BJ (cell line): ENCODE results near the gene SERPINB7. TPM values are rescaled to one million over a fixed set of nuclear protein-coding genes. Genes with fewer than 3 reads are reported as not detected.

Experiments
- CTCF ChIA-PET: fragments of 350-600 bp; formaldehyde crosslinking; extraction: SDS; loops from one replicate; lab custom pipeline; 2021; ENCODE audit warnings: antibody characterized with exemption, inconsistent platforms; lab: Yijun Ruan, JAX
- POLR2A ChIA-PET: fragments of 300-600 bp; sonication (Branson Sonifier 250); formaldehyde crosslinking; extraction: SDS; loops from one replicate; lab custom pipeline; 2021; ENCODE audit warnings: antibody characterized with exemption; lab: Charles Lee
- DNase-seq: peaks from one replicate; pipeline ENCODE4 v3.0.0-alpha.2; 2011; ENCODE audit warnings: low read depth
- H3K27me3 ChIP-seq: 2 replicates; pipeline ENCODE4 v1.6.0; 2011; ENCODE audit warnings: low read length; ENCODE audit not compliant: control insufficient read depth, insufficient read depth
- H3K36me3 ChIP-seq: 2 replicates; pipeline ENCODE4 v1.5.1; 2011; ENCODE audit warnings: low read length; ENCODE audit not compliant: control insufficient read depth, insufficient read depth
- H3K4me3 ChIP-seq: 2 replicates; pipeline ENCODE4 v1.5.1; 2011; ENCODE audit warnings: low read depth, mild to moderate bottlenecking, control low read depth, low read length
- CTCF ChIP-seq: IDR thresholded peaks from 2 replicates; pipeline ENCODE4 v1.5.1; 2011; ENCODE audit warnings: low read depth, mild to moderate bottlenecking, control low read depth, inconsistent platforms, low read length, moderate library complexity; ENCODE audit not compliant: insufficient read depth
- polyA plus RNA-seq: library from polyadenylated mRNA; depleted of rRNA; stranded (reverse); fragments of >200 nt; gene quantifications from 2 replicates; pipeline ENCODE4 v1.2.3, GENCODE V29; 2011

The SERPINB7 gene
- polyA plus RNA-seq, 1 experiment: 149 TPM

GRCh38 chr18:63828120-63828519, 52.9 kb downstream of the SERPINB7 start:
- no peak for DNase-seq
- CTCF ChIA-PET: interaction anchor here (0.6 to 0.9 kb wide), 2 partner anchors 27 to 250 kb away, joined by 3 to 5 read pairs; no protein-coding TSS in a partner anchor
- Histone ChIP-seq H3K27me3 (no peaks in the 10 kb centered on the region), H3K36me3 (no peaks in the 10 kb centered on the region), H3K4me3 (peak overlapping the region; percentile 5; the same call in 1 of the 2 replicates)
- no peak for TF ChIP-seq CTCF
- POLR2A ChIA-PET: no interaction called here

DNA sequence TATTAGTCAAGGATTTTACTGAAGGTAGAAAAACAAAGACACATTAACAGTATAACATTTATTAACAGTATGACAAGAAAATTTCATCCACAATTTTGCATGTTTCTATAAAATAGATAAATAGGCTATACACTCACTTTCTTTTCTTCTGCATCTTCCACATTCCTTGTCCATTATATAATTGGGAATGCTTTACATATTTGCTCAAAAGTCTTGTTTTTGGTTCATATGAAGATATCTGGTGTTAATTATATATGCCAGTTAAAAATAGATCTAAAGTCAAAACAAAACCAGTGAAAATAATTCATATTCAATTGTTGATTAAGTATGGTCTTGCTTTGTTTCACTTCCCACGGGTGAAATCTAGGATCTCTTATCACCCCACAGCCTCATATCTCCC, 53.4 kb downstream of the SERPINB7 start:
- POLR2A ChIA-PET: no interaction called here
- Histone ChIP-seq H3K27me3 (no peaks in the 10 kb centered on the region), H3K36me3 (no peaks in the 10 kb centered on the region), H3K4me3 (peak overlapping the region; percentile 6; the same call in 1 of the 2 replicates)
- CTCF ChIA-PET: interaction anchor here (1.0 kb wide), 1 partner anchor 14 kb away, joined by 4 read pairs; no protein-coding TSS in a partner anchor
- DNase-seq: no peak
- TF ChIP-seq CTCF: no peak

DNA sequence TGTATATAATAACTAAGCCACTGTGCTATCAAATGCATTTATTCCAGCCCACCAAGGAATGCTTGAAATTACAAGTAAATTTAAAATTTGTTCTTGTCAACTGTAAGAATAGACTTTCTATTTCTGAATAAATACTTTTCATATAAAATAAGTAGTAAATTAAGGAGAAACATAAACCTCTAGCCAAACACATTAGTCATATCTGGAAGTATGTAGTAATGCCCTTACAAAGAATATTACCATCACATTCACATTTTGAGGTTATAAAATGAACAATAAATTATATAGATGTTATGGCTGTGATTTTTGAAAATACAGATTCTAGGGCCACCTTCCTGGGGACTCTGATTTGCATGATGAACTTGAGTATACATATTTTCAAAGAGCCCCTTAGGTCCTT, 54.7 kb downstream of the SERPINB7 start:
- Histone ChIP-seq H3K27me3 (no peaks in the 10 kb centered on the region), H3K36me3 (no peaks in the 10 kb centered on the region), H3K4me3 (no peak overlapping the region)
- POLR2A ChIA-PET: interaction anchor here (1.8 kb wide), 1 partner anchor 12 kb away, joined by 6 read pairs; no protein-coding TSS in a partner anchor
- no peak for TF ChIP-seq CTCF
- no peak for DNase-seq
- CTCF ChIA-PET: interaction anchor here (0.9 kb wide), 1 partner anchor 107 kb away, joined by 3 read pairs; no protein-coding TSS in a partner anchor

GRCh38 chr18:63831080-63831788, 56.0 kb downstream of the SERPINB7 start:
- H3K4me3 ChIP-seq: no peak overlapping the region
- DNase-seq: peak; percentile 49
- TF ChIP-seq CTCF: no peak
- H3K36me3 ChIP-seq: no peaks in the 10 kb centered on the region
- H3K27me3 ChIP-seq: no peaks in the 10 kb centered on the region
- POLR2A ChIA-PET: interaction anchor here (1.8 kb wide), 1 partner anchor 13 kb away, joined by 6 read pairs; no protein-coding TSS in a partner anchor
- CTCF ChIA-PET: interaction anchor here (0.9 to 1.0 kb wide), 7 partner anchors 9 to 148 kb away, joined by 3 to 5 read pairs (median 3); no protein-coding TSS in a partner anchor

GRCh38 chr18:63832470-63832869, 57.3 kb downstream of the SERPINB7 start:
- no peak for TF ChIP-seq CTCF
- CTCF ChIA-PET: no interaction called here

More at GRCh38 chr18:63832470-63832869, 57.3 kb downstream of the SERPINB7 start:
- POLR2A ChIA-PET: no interaction called here
- H3K4me3 ChIP-seq: no peak overlapping the region
- H3K36me3 ChIP-seq: no peaks in the 10 kb centered on the region
- DNase-seq: peak; percentile 88
- H3K27me3 ChIP-seq: no peaks in the 10 kb centered on the region
